Measurements from ENCODE around the gene NPTN. TPM values are rescaled to one million over a fixed set of nuclear protein-coding genes. Genes with fewer than 3 reads are reported as not detected.
"Not testable (repeated sequence)": the region's sequence is repeated elsewhere in the genome, so short reads cannot be mapped to it uniquely, and the experiment has no call there.

The NPTN gene
- total RNA-seq, 2 experiments from 2014 or later = 44.5 to 46.0 TPM

GRCh38 chr15:73658645-73659044 lies 25.5 kb upstream of the NPTN start:
- no peaks in the 10 kb centered on the region for H3K36me3 Mint-ChIP-seq (ENCODE audit: low read depth)
- H3K4me3 Mint-ChIP-seq = no peak overlapping the region
- H3K27ac Mint-ChIP-seq = no peak overlapping the region
- H3K27me3 Mint-ChIP-seq = peaks cover 42% of the 10 kb centered on the region
- ChIA-PET CTCF (no interaction called here), POLR2A (interaction anchor here (1.2 kb wide), 1 partner anchor 9 kb away, joined by 3 read pairs; no protein-coding TSS in a partner anchor)
- DNase-seq = no peak
- peaks cover 2% of the 10 kb centered on the region for H3K9me3 Mint-ChIP-seq
- H3K4me1 Mint-ChIP-seq = peaks cover 4% of the 10 kb centered on the region

DNA sequence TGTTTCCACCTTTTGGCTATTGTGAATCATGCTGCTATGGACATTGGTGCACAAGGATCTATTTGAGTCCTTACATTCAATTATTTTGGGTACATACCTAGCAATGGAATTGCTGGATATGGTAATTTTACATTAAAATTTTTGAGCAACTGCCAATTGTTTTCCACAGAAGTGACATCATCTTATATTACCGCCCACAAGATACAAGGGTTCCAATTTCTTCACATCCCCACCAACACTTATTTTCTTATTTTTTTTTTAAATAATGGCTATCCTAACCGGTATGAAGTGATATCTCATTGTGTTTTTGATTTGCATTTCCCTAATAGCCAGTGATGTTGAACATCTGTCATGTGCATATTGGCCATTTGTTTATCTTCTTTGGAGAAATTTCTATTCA lies 22.5 kb upstream of the NPTN start:
- H3K27ac Mint-ChIP-seq = no peak overlapping the region
- no peak overlapping the region for H3K4me3 Mint-ChIP-seq
- H3K4me1 Mint-ChIP-seq = peaks cover 10% of the 10 kb centered on the region
- peaks cover 37% of the 10 kb centered on the region for H3K27me3 Mint-ChIP-seq
- H3K36me3 Mint-ChIP-seq (ENCODE audit: low read depth) = no peaks in the 10 kb centered on the region
- H3K9me3 Mint-ChIP-seq = no peaks in the 10 kb centered on the region
- ChIA-PET POLR2A (no interaction called here), CTCF (no interaction called here)
- DNase-seq = no peak

GRCh38 chr15:73654659-73655058 lies 21.5 kb upstream of the NPTN start:
- peaks cover 28% of the 10 kb centered on the region for H3K27me3 Mint-ChIP-seq
- no peaks in the 10 kb centered on the region for H3K9me3 Mint-ChIP-seq
- no peak overlapping the region for H3K4me3 Mint-ChIP-seq
- CTCF ChIA-PET = interaction anchor here (1.1 kb wide), 1 partner anchor 18 kb away, joined by 4 read pairs; no protein-coding TSS in a partner anchor
- DNase-seq = no peak
- H3K27ac Mint-ChIP-seq = no peak overlapping the region
- POLR2A ChIA-PET = no interaction called here
- no peaks in the 10 kb centered on the region for H3K36me3 Mint-ChIP-seq (ENCODE audit: low read depth)
- H3K4me1 Mint-ChIP-seq = peaks cover 13% of the 10 kb centered on the region

DNA sequence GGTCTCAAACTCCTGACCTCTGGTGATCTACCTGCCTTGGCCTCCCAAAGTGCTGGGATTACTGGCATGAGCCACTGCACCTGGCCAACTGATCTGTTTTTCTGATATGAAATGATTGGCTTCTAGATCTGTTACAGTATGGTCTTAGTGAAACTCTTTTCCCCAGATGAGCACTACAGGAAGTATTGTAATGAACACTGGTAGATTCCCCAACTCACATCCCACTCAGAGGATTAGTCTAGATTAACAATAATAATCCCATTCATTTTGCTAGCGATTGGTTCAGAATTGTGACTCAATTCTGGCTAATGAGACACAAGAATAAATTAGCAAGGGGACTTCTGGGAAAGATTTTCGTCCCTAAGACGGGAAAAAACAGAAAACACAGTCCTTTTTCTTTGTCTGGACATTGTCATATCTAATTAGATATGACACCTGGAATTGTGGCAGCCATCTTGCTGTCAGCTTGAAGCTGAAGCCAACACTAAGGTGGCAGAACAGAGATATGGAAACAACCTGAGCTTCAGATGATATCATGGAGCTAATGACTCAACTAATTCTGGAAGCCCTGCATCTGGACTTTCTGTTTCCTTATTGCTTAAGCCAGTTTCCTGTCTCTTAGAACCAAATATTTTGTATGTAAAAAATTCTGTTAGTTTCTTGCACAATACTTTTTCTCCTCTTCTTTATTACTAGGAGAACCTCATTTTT lies 17.4 kb upstream of the NPTN start:
- no peaks in the 10 kb centered on the region for H3K36me3 Mint-ChIP-seq (ENCODE audit: low read depth)
- H3K27ac Mint-ChIP-seq = no peak overlapping the region
- CTCF ChIA-PET = interaction anchor here (0.8 to 1.4 kb wide), 2 partner anchors 14 kb away, joined by 3 to 12 read pairs; no protein-coding TSS in a partner anchor
- no peaks in the 10 kb centered on the region for H3K9me3 Mint-ChIP-seq
- POLR2A ChIA-PET = interaction anchor here (0.6 kb wide), 1 partner anchor 290 kb away, joined by 3 read pairs; no protein-coding TSS in a partner anchor
- peaks cover 17% of the 10 kb centered on the region for H3K27me3 Mint-ChIP-seq
- peaks cover 13% of the 10 kb centered on the region for H3K4me1 Mint-ChIP-seq
- DNase-seq = no peak
- no peak overlapping the region for H3K4me3 Mint-ChIP-seq

GRCh38 chr15:73648014-73648295 lies 14.8 kb upstream of the NPTN start:
- no peak for DNase-seq
- H3K27ac Mint-ChIP-seq = no peak overlapping the region
- H3K4me3 Mint-ChIP-seq = no peak overlapping the region
- H3K4me1 Mint-ChIP-seq = peaks cover 13% of the 10 kb centered on the region
- POLR2A ChIA-PET = no interaction called here
- no peaks in the 10 kb centered on the region for H3K9me3 Mint-ChIP-seq
- CTCF ChIA-PET = interaction anchor here (2.7 kb wide), 1 partner anchor 11 kb away, joined by 17 read pairs; no protein-coding TSS in a partner anchor
- no peaks in the 10 kb centered on the region for H3K36me3 Mint-ChIP-seq (ENCODE audit: low read depth)
- H3K27me3 Mint-ChIP-seq = peaks cover 10% of the 10 kb centered on the region

DNA sequence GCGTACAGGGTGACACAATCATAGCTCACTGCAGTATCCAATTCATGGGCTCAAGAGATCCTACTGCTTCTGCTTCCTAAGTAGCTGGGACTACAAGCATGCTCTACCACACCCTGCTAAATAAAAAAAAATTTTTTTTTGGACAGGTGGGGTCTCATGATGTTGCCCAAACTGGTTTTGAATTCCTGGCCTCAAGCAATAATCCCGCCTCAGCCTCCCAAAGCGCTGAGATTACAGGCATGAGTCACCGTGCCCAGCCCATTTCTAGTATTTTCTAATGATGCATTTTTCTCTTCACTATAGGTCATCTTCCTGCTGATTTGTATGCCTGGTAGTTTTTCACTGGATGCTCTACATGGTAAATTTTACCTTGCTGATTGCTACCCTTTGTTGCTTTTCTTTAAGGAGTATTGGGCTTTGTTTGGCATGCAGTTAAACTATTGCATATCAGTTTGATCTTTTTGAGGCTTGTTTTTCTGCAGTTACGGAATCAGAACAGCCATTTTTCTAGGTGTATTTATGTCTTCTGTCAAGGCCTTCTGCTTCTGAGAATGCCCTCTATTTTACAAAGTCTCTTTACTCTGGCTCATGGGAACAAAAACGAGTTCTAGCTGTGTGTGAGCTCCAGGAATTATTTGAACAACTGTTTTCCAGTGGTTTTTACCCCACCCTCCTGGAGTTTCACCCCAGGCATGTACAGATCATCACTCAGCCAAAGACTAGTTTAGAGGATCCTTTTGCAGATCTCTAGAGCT lies 14.2 kb upstream of the NPTN start:
- Mint-ChIP-seq H3K36me3 (ENCODE audit: low read depth) (no peaks in the 10 kb centered on the region), H3K4me3 (no peak overlapping the region), H3K27ac (no peak overlapping the region), H3K9me3 (no peaks in the 10 kb centered on the region), H3K4me1 (peaks cover 13% of the 10 kb centered on the region), H3K27me3 (peaks cover 8% of the 10 kb centered on the region)
- POLR2A ChIA-PET = no interaction called here
- no peak for DNase-seq
- CTCF ChIA-PET = interaction anchor here (2.7 kb wide), 1 partner anchor 11 kb away, joined by 17 read pairs; no protein-coding TSS in a partner anchor

DNA sequence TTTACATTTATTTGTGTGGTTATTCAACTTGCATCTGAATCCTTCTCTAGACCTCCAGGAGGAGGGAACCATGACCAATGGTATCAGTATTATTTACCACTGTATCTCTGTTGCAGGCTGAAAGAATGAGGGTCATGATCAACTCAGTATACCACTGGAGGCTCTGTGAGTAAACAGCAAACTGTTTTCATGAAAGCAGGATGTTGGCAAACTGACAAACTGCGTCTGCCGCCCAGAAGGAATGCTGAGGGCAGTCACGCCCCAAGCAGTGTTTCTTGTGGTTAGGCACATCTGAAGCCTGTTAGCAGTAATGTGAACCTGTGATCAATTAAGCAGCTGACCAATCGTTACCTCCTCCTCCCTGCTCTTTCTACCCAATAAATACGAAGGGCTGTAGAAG lies 6.3 kb upstream of the NPTN start:
- POLR2A ChIA-PET; H3K36me3 Mint-ChIP-seq (ENCODE audit: low read depth); H3K4me3 Mint-ChIP-seq; H3K9me3 Mint-ChIP-seq; DNase-seq; H3K27ac Mint-ChIP-seq: not testable (repeated sequence)
- CTCF ChIA-PET = interaction anchor here (1.3 to 2.8 kb wide), 4 partner anchors 22 to 79 kb away, joined by 3 to 11 read pairs (median 6); no protein-coding TSS in a partner anchor
- peaks cover 43% of the 10 kb centered on the region for H3K27me3 Mint-ChIP-seq
- peaks cover 28% of the 10 kb centered on the region for H3K4me1 Mint-ChIP-seq

- DNase-seq = no peak
- H3K27me3 Mint-ChIP-seq = peaks cover 44% of the 10 kb centered on the region
- POLR2A ChIA-PET = interaction anchor here (4.6 kb wide), 1 partner anchor 59 kb away, joined by 20 read pairs; no protein-coding TSS in a partner anchor
- no peak overlapping the region for H3K27ac Mint-ChIP-seq
- peaks cover 7% of the 10 kb centered on the region for H3K9me3 Mint-ChIP-seq
- CTCF ChIA-PET = interaction anchor here (1.4 to 6.0 kb wide), 24 partner anchors 8 to 352 kb away, joined by 3 to 172 read pairs (median 8); no protein-coding TSS in a partner anchor
- H3K36me3 Mint-ChIP-seq (ENCODE audit: low read depth) = no peaks in the 10 kb centered on the region
- peaks cover 35% of the 10 kb centered on the region for H3K4me1 Mint-ChIP-seq
- no peak overlapping the region for H3K4me3 Mint-ChIP-seq
Measured at GRCh38 chr15:73637527-73637926, 4.3 kb upstream of the NPTN start.

GRCh38 chr15:73633991-73634495 lies 854 bp upstream of the NPTN start:
- Mint-ChIP-seq H3K4me3 (peak overlapping the region; percentile 85), H3K27me3 (peaks cover 27% of the 10 kb centered on the region), H3K9me3 (no peaks in the 10 kb centered on the region), H3K4me1 (peaks cover 55% of the 10 kb centered on the region), H3K36me3 (ENCODE audit: low read depth) (no peaks in the 10 kb centered on the region), H3K27ac (peak overlapping the region; percentile 42)
- DNase-seq = no peak
- ChIA-PET POLR2A (interaction anchor here (0.6 to 4.6 kb wide), 5 partner anchors 14 to 300 kb away, joined by 3 to 20 read pairs (median 5); no protein-coding TSS in a partner anchor), CTCF (interaction anchor here (0.9 to 6.0 kb wide), 12 partner anchors 11 to 850 kb away, joined by 3 to 172 read pairs (median 6); no protein-coding TSS in a partner anchor)

DNA sequence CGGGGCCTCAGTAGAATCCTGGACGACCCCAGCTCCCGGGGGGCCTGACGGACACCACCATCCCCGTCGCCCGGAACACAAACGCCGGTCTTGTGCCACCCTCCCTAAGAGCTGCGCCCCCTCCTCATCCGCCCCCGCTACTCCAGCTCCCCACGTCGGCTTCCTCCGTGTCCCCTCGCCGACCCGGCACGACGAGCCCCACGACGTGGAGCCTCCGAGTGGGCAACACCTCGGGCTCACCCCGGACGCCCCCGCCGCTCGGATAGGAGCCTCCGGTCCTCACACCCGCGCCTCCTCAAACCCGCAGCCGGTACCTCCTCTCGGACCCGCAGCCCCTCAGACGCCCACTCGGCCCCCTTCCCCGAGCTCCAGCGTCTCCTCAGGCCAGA lies 525 bp downstream of the NPTN start:
- Mint-ChIP-seq H3K4me3 (peak overlapping the region; percentile 85), H3K9me3 (no peaks in the 10 kb centered on the region), H3K27ac (peak overlapping the region; percentile 48), H3K27me3 (peaks cover 21% of the 10 kb centered on the region), H3K36me3 (ENCODE audit: low read depth) (peaks cover 2% of the 10 kb centered on the region), H3K4me1 (peaks cover 56% of the 10 kb centered on the region)
- POLR2A ChIA-PET = interaction anchor here (1.0 to 2.9 kb wide), 7 partner anchors 9 to 298 kb away, joined by 3 to 14 read pairs (median 4); no protein-coding TSS in a partner anchor
- CTCF ChIA-PET = interaction anchor here (0.7 to 2.2 kb wide), 6 partner anchors 8 to 72 kb away, joined by 3 to 7 read pairs (median 3); no protein-coding TSS in a partner anchor
- no peak for DNase-seq

GRCh38 chr15:73631915-73632669 lies 1.1 kb downstream of the NPTN start:
- POLR2A ChIA-PET = interaction anchor here (0.6 to 2.9 kb wide), 8 partner anchors 9 to 298 kb away, joined by 3 to 14 read pairs (median 4); no protein-coding TSS in a partner anchor
- H3K4me1 Mint-ChIP-seq = peaks cover 56% of the 10 kb centered on the region
- CTCF ChIA-PET = interaction anchor here (0.7 to 2.2 kb wide), 6 partner anchors 9 to 72 kb away, joined by 3 to 7 read pairs (median 3); no protein-coding TSS in a partner anchor
- no peak for DNase-seq
- peak overlapping the region; percentile 48 for H3K27ac Mint-ChIP-seq
- peaks cover 17% of the 10 kb centered on the region for H3K27me3 Mint-ChIP-seq
- H3K36me3 Mint-ChIP-seq (ENCODE audit: low read depth) = peaks cover 2% of the 10 kb centered on the region
- no peaks in the 10 kb centered on the region for H3K9me3 Mint-ChIP-seq
- peak overlapping the region; percentile 85 for H3K4me3 Mint-ChIP-seq

DNA sequence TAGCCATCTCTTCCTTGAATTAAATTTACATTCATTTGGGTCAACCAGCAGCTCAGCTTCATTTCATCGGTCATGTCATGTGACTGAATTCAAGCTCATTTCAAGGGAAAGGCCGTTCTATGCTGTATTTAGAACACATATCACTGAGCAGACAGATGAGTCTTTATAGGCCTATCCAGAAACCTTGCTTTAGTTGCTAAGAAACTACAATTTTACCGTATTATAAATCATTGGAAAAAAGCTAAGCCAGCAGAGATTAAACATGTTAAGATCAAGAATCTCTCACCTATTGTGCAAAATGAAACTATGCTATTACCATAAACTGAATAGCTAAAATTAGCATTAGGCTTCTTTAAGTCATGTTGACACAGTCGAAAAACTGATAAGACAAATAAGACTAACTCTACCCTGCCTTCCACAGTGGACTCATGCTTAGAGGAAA lies 2.2 kb downstream of the NPTN start:
- CTCF ChIA-PET = interaction anchor here (1.0 to 1.4 kb wide), 3 partner anchors 61 to 74 kb away, joined by 3 read pairs; no protein-coding TSS in a partner anchor
- no peaks in the 10 kb centered on the region for H3K9me3 Mint-ChIP-seq
- H3K4me3 Mint-ChIP-seq = peak overlapping the region; percentile 43
- H3K27ac Mint-ChIP-seq = no peak overlapping the region
- POLR2A ChIA-PET = interaction anchor here (0.6 to 2.9 kb wide), 5 partner anchors 11 to 205 kb away, joined by 3 to 14 read pairs (median 4); no protein-coding TSS in a partner anchor
- peaks cover 10% of the 10 kb centered on the region for H3K27me3 Mint-ChIP-seq
- peaks cover 2% of the 10 kb centered on the region for H3K36me3 Mint-ChIP-seq (ENCODE audit: low read depth)
- peaks cover 50% of the 10 kb centered on the region for H3K4me1 Mint-ChIP-seq
- DNase-seq = no peak
